Measurements from ENCODE around the gene COL9A2.

The COL9A2 gene

GRCh38 chr1:40309374-40310128, 7.5 kb downstream of the COL9A2 start:
- no peak for TF ChIP-seq CTCF (IDR thresholded peaks at IDR 0.05)
- Histone ChIP-seq H3K4me3 (no peak overlapping the region), H3K27ac (no peak overlapping the region)
- no peak for DNase-seq (ENCODE audit: low spot score)

- DNase-seq (ENCODE audit: low spot score): no peak
- TF ChIP-seq CTCF (IDR thresholded peaks at IDR 0.05): no peak
- H3K4me3 ChIP-seq: no peak overlapping the region
- peak overlapping the region; percentile 47 to 54 for H3K27ac ChIP-seq
Measured at GRCh38 chr1:40308036-40308727, 8.9 kb downstream of the COL9A2 start.

- no peak for TF ChIP-seq CTCF (IDR thresholded peaks at IDR 0.05)
- Histone ChIP-seq H3K27ac (no peak overlapping the region), H3K4me3 (no peak overlapping the region)
- DNase-seq (ENCODE audit: low spot score): no peak
Measured at GRCh38 chr1:40307186-40307585, 9.9 kb downstream of the COL9A2 start.

- TF ChIP-seq CTCF (IDR thresholded peaks at IDR 0.05): no peak
- H3K27ac ChIP-seq: no peak overlapping the region
- no peak for DNase-seq (ENCODE audit: low spot score)
Measured at GRCh38 chr1:40306296-40306695, 10.8 kb downstream of the COL9A2 start.

GRCh38 chr1:40305871-40306270, 11.2 kb downstream of the COL9A2 start:
- Histone ChIP-seq H3K27ac (no peak overlapping the region), H3K4me3 (no peak overlapping the region)
- TF ChIP-seq CTCF (IDR thresholded peaks at IDR 0.05): no peak
- DNase-seq (ENCODE audit: low spot score): no peak

More at GRCh38 chr1:40306296-40306695, 10.8 kb downstream of the COL9A2 start:
- no peak overlapping the region for H3K4me3 ChIP-seq

GRCh38 chr1:40305451-40305850, 11.6 kb downstream of the COL9A2 start:
- no peak for TF ChIP-seq CTCF (IDR thresholded peaks at IDR 0.05)
- Histone ChIP-seq H3K4me3 (no peak overlapping the region), H3K27ac (no peak overlapping the region)
- no peak for DNase-seq (ENCODE audit: low spot score)

GRCh38 chr1:40303790-40304189, 13.3 kb downstream of the COL9A2 start:
- TF ChIP-seq CTCF (IDR thresholded peaks at IDR 0.05): no peak
- H3K27ac ChIP-seq: no peak overlapping the region
- DNase-seq (ENCODE audit: low spot score): no peak
- no peak overlapping the region for H3K4me3 ChIP-seq
